ENCODE results near the gene CLCN6. TPM values are rescaled to one million over a fixed set of nuclear protein-coding genes. Genes with fewer than 3 reads are reported as not detected.
"Not testable (repeated sequence)": the region's sequence is repeated elsewhere in the genome, so short reads cannot be mapped to it uniquely, and the experiment has no call there.

CLCN6 gene
- total and polyA plus RNA-seq, 7 donors: 3.0 to 19.7 (median 16.0) TPM

- Histone ChIP-seq H3K9me3 (no peaks in the 10 kb centered on the region), H3K4me3 (no peak overlapping the region), H3K27ac (no peak overlapping the region), H3K4me1 (peaks cover 0 to 40% (median 36%) of the 10 kb centered on the region in 4 donors), H3K36me3 (peaks cover 12 to 48% (median 16%) of the 10 kb centered on the region in 4 donors), H3K27me3 (no peaks in the 10 kb centered on the region)
- intact Hi-C loops (cut with DNase I): loop anchor here (5.0 to 10.0 kb wide), 2 partner anchors 149 to 526 kb away; partner anchors contain the start of genes FBXO2, FBXO44 and UBIAD1
- no peak for TF ChIP-seq POLR2A (IDR thresholded peaks at IDR 0.05)
- TF ChIP-seq EP300 (IDR thresholded peaks at IDR 0.05): no peak
- no peak for TF ChIP-seq POLR2AphosphoS5 (IDR thresholded peaks at IDR 0.05)
- no peak for TF ChIP-seq CTCF (IDR thresholded peaks at IDR 0.05)
- WGBS, 2 donors: 95% methylated on average over 21 of the region's 21 CpGs
- peak; percentile 64 for DNase-seq
Observed at GRCh38 chr1:11800756-11801433, 5.1 kb upstream of the CLCN6 start.

- intact Hi-C loops (cut with DNase I): loop anchor here (2.0 to 10.0 kb wide), 3 partner anchors 66 to 528 kb away; partner anchors contain the start of genes AGTRAP, FBXO2, FBXO44 and UBIAD1
- H3K9me3 ChIP-seq: no peaks in the 10 kb centered on the region
- peaks cover 0 to 52% (median 47%) of the 10 kb centered on the region in 4 donors for H3K4me1 ChIP-seq
- 48 to 59% methylated on average over 6 of the region's 6 CpGs for WGBS, 2 donors
- no peak for DNase-seq
- H3K4me3 ChIP-seq: peak overlapping the region; percentile 49 to 77 (median 58)
- peak overlapping the region; percentile 95 to 99 (median 97) for H3K27ac ChIP-seq
- H3K36me3 ChIP-seq: peaks cover 9 to 39% (median 14%) of the 10 kb centered on the region in 4 donors
- TF ChIP-seq POLR2AphosphoS5 (IDR thresholded peaks at IDR 0.05): peak; percentile 40 to 74 (median 53)
- TF ChIP-seq EP300 (IDR thresholded peaks at IDR 0.05): no peak
- TF ChIP-seq CTCF (IDR thresholded peaks at IDR 0.05): no peak
- no peaks in the 10 kb centered on the region for H3K27me3 ChIP-seq
Observed at GRCh38 chr1:11802616-11802972, 3.4 kb upstream of the CLCN6 start.

GRCh38 chr1:11802973-11803885, 2.8 kb upstream of the CLCN6 start:
- Histone ChIP-seq H3K27ac (peak overlapping the region; percentile 95 to 99 (median 97)), H3K9me3 (no peaks in the 10 kb centered on the region), H3K4me3 (peak overlapping the region; percentile 49 to 77 (median 58)), H3K4me1 (peaks cover 0 to 53% (median 51%) of the 10 kb centered on the region in 4 donors), H3K36me3 (peaks cover 9 to 39% (median 14%) of the 10 kb centered on the region in 4 donors), H3K27me3 (no peaks in the 10 kb centered on the region)
- DNase-seq: peak; percentile 98
- 15 to 22% methylated on average over 28 of the region's 28 CpGs for WGBS, 2 donors
- TF ChIP-seq POLR2A (IDR thresholded peaks at IDR 0.05) (peak; percentile 45 to 59), CTCF (IDR thresholded peaks at IDR 0.05) (no peak), EP300 (IDR thresholded peaks at IDR 0.05) (peak in 1 of 4 donors; percentile 36), POLR2AphosphoS5 (IDR thresholded peaks at IDR 0.05) (peak; percentile 70 to 89 (median 86))
- intact Hi-C loops (cut with DNase I): loop anchor here (1.0 to 10.0 kb wide), 4 partner anchors 12 to 528 kb away; partner anchors contain the start of genes AGTRAP, FBXO2, FBXO44 and UBIAD1

- peak overlapping the region; percentile 49 to 81 (median 69) for H3K4me3 ChIP-seq
Observed at GRCh38 chr1:11803924-11804665, 1.9 kb upstream of the CLCN6 start.

More at GRCh38 chr1:11803924-11804665, 1.9 kb upstream of the CLCN6 start:
- peaks cover 0 to 61% (median 58%) of the 10 kb centered on the region in 4 donors for H3K4me1 ChIP-seq
- peak overlapping the region; percentile 95 to 99 (median 97) for H3K27ac ChIP-seq
- DNase-seq: peak; percentile 49
- H3K9me3 ChIP-seq, H3K27me3 ChIP-seq: not testable (repeated sequence)
- peaks cover 9 to 36% (median 12%) of the 10 kb centered on the region in 4 donors for H3K36me3 ChIP-seq
- 68 to 75% methylated on average over 9 of the region's 9 CpGs for WGBS, 2 donors
- intact Hi-C loops (cut with DNase I): loop anchor here (1.0 to 10.0 kb wide), 4 partner anchors 13 to 529 kb away; partner anchors contain the start of genes AGTRAP, FBXO2, FBXO44 and UBIAD1
